GM12801 (cell line): ENCODE measurements around the gene ACOT2.

Experiments
- CTCF ChIP-seq: IDR thresholded peaks from one replicate; pipeline ENCODE4 v1.5.1; 2011; ENCODE audit warnings: control low read depth; ENCODE audit not compliant: insufficient read length; ENCODE audit errors: extremely low read depth

The ACOT2 gene

GRCh38 chr14:73602994-73603393 lies 34.0 kb downstream of the ACOT2 start:
- no peak for TF ChIP-seq CTCF

- TF ChIP-seq CTCF = no peak
These were observed 37.3 kb downstream of the ACOT2 start for GRCh38 chr14:73606271-73606670.

GRCh38 chr14:73607241-73607640 lies 38.2 kb downstream of the ACOT2 start:
- TF ChIP-seq CTCF = no peak

- TF ChIP-seq CTCF = no peak
These were observed 41.7 kb downstream of the ACOT2 start for GRCh38 chr14:73610687-73611086.

GRCh38 chr14:73612339-73613045 lies 43.5 kb downstream of the ACOT2 start, which contains the start of gene ACOT6:
ACOT6 (plus strand) TSS chr14:73612517; CDS start chr14:73612572, 55 bp downstream.
- no peak for TF ChIP-seq CTCF

GRCh38 chr14:73613046-73613383 lies 44.0 kb downstream of the ACOT2 start:
- no peak for TF ChIP-seq CTCF

- no peak for TF ChIP-seq CTCF
These were observed 44.5 kb downstream of the ACOT2 start for GRCh38 chr14:73613419-73613963.
